ENCODE data around the gene SCGB1C1. TPM values are rescaled to one million over a fixed set of nuclear protein-coding genes. Genes with fewer than 3 reads are reported as not detected.

Gene SCGB1C1
- total and polyA plus RNA-seq, 9 of the 15 experiments (the other 6 are each of a cell fraction or from before 2014, with no cell fraction given), result not detected

GRCh38 chr11:206526-207207, 13.8 kb downstream of the SCGB1C1 start (continued):
- TF ChIP-seq ZNF12 (CRISPR knock-in tag; IDR thresholded peaks at IDR 0.05) (no peak), ZFX (CRISPR knock-in tag; IDR thresholded peaks at IDR 0.05) (no peak), ZNF655 (CRISPR knock-in tag; IDR thresholded peaks at IDR 0.05) (no peak), ZNF75A (CRISPR knock-in tag; IDR thresholded peaks at IDR 0.05) (no peak), CBX1 (IDR thresholded peaks at IDR 0.05; ENCODE audit: low read depth) (no peak), HCFC1 (IDR thresholded peaks at IDR 0.05; ENCODE audit: low read depth, low read length) (no peak), CREBBP (IDR thresholded peaks at IDR 0.05; ENCODE audit: low read depth, low read length) (no peak), SNAPC5 (CRISPR knock-in tag; IDR thresholded peaks at IDR 0.05) (no peak), NR2F6 (CRISPR knock-in tag; IDR thresholded peaks at IDR 0.05) (no peak), HNRNPL (IDR thresholded peaks at IDR 0.05; ENCODE audit: low read depth, low read length) (no peak), DPF2 (IDR thresholded peaks at IDR 0.05) (no peak; the same call in 1 of the 2 replicates), ILF3 (IDR thresholded peaks at IDR 0.05; ENCODE audit: borderline replicate concordance) (peak; percentile 68; the same call in 1 of the 2 replicates), ZNF695 (CRISPR knock-in tag; IDR thresholded peaks at IDR 0.05) (no peak), SETDB1 (IDR thresholded peaks at IDR 0.05; ENCODE audit: low read length) (no peak), ZNF224 (CRISPR knock-in tag; IDR thresholded peaks at IDR 0.05) (0 out of 2 replicates have a peak, but pooled peaks have one; percentile 57), XRCC5 (IDR thresholded peaks at IDR 0.05; ENCODE audit: low read depth, low read length) (no peak), ZNF696 (CRISPR knock-in tag; conservative IDR thresholded peaks at IDR 0.05) (no peak), NR1H2 (CRISPR knock-in tag; IDR thresholded peaks at IDR 0.05) (peak; percentile 76; the same call in 1 of the 2 replicates), TCFL5 (CRISPR knock-in tag; conservative IDR thresholded peaks at IDR 0.05) (no peak), NFIC (IDR thresholded peaks at IDR 0.05) (no peak), ZNF165 (CRISPR knock-in tag; IDR thresholded peaks at IDR 0.05; ENCODE audit: borderline replicate concordance) (no peak), E2F5 (CRISPR knock-in tag; IDR thresholded peaks at IDR 0.05) (no peak)
- TF ChIP-seq, protein P1, sequence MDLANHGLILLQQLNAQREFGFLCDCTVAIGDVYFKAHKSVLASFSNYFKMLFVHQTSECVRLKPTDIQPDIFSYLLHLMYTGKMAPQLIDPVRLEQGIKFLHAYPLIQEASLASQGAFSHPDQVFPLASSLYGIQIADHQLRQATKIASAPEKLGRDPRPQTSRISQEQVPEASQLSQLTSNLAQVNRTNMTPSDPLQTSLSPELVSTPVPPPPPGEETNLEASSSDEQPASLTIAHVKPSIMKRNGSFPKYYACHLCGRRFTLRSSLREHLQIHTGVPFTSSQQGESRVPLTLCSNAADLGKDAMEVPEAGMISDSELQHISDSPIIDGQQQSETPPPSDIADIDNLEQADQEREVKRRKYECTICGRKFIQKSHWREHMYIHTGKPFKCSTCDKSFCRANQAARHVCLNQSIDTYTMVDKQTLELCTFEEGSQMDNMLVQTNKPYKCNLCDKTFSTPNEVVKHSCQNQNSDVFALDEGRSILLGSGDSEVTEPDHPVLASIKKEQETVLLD (IDR thresholded peaks at IDR 0.05), result no peak
- TF ChIP-seq, protein P2, sequence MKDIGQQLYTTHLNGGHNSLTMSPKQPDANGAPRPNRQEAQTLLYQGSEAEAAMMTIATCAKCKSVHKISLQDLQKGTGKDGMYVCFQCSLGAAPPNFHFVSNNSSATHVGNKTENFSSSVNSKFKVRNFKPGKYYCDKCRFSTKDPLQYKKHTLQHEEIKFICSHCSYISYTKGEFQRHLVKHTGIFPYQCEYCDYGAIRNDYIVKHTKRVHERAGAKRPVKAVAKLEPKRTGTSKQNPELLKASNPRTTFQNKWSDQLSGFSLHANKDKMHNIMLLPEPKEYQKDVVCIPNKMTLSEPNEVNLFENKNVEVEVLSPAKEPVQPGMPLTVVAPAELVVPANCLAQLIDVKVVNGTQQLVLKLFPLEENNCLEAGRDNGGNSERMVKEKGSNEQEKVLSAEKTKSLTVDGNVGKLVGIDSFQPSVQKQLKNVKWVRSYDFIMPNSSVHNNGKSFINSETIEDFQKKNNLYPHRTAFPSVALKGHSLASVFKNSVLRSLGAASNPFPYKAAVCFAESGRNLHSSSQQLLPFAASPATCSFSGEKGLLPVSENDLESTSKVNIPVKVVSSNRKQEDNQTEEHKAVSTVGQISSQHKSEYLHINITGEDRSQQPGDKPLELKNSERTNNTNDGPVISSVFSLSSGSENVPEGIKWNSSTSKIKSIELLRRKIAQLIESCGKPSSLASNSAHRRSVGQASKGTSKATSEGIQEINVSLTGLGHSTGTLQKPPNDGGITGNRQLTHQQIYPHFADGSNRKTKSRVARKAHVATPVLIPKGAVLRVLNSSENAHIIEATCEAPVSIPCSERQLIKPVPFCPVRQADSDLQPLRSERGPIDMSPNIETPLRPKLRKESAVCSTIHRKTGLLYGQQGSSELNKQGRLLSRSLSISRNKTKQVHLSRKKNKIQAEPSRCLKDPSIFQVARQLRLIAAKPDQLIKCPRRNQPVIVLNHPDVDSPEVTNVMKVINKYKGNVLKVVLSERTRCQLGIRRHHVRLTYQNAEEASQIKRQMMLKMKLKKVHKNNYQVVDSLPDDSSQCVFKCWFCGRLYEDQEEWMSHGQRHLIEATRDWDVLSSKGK (CRISPR knock-in tag; IDR thresholded peaks at IDR 0.05), result no peak

Measured in K562 (cell line).